WI38 (cell line): ENCODE measurements around the gene TNKS2.

Experiments used
- H3K4me3 ChIP-seq: 2 replicates; pipeline ENCODE4 v1.5.1; 2011; ENCODE audit warnings: low read depth, mild to moderate bottlenecking, control low read depth, low read length
- TF ChIP-seq, protein P1 (sequence below): IDR thresholded peaks from 2 replicates; pipeline ENCODE4 v1.5.1; 2012; ENCODE audit warnings: low read depth, mild to moderate bottlenecking, control low read depth, low read length

Gene TNKS2

GRCh38 chr10:91776266-91776665 lies 22.0 kb upstream of the TNKS2 start:
- TF ChIP-seq, protein P1, sequence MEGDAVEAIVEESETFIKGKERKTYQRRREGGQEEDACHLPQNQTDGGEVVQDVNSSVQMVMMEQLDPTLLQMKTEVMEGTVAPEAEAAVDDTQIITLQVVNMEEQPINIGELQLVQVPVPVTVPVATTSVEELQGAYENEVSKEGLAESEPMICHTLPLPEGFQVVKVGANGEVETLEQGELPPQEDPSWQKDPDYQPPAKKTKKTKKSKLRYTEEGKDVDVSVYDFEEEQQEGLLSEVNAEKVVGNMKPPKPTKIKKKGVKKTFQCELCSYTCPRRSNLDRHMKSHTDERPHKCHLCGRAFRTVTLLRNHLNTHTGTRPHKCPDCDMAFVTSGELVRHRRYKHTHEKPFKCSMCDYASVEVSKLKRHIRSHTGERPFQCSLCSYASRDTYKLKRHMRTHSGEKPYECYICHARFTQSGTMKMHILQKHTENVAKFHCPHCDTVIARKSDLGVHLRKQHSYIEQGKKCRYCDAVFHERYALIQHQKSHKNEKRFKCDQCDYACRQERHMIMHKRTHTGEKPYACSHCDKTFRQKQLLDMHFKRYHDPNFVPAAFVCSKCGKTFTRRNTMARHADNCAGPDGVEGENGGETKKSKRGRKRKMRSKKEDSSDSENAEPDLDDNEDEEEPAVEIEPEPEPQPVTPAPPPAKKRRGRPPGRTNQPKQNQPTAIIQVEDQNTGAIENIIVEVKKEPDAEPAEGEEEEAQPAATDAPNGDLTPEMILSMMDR = no peak

GRCh38 chr10:91778485-91778884 lies 19.7 kb upstream of the TNKS2 start:
- no peak overlapping the region for H3K4me3 ChIP-seq
- TF ChIP-seq, protein P1 = no peak

More at GRCh38 chr10:91776266-91776665, 22.0 kb upstream of the TNKS2 start:
- H3K4me3 ChIP-seq = no peak overlapping the region

- H3K4me3 ChIP-seq = no peak overlapping the region
- TF ChIP-seq, protein P1 = no peak
Observed at GRCh38 chr10:91779011-91779605, 19.1 kb upstream of the TNKS2 start.

DNA sequence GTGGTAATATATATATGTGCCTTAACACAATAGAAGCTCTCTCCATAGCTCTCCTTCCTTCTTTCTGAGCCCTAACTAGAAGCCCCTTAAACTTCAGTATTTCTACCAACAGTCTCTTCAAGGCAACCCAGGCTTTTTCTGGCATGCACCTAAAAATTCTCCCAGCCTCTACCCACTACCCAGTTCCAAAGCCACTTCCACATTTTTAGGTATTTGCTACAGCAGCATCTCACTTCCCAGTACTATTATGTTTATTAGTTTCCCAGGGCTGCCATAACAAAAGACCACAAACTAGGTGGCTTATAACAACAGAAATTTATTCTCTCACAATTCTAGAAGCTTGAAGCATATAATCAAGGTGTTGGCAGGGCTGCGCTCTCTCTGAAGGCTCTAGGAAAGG lies 15.7 kb upstream of the TNKS2 start:
- H3K4me3 ChIP-seq = no peak overlapping the region
- TF ChIP-seq, protein P1 = no peak

DNA sequence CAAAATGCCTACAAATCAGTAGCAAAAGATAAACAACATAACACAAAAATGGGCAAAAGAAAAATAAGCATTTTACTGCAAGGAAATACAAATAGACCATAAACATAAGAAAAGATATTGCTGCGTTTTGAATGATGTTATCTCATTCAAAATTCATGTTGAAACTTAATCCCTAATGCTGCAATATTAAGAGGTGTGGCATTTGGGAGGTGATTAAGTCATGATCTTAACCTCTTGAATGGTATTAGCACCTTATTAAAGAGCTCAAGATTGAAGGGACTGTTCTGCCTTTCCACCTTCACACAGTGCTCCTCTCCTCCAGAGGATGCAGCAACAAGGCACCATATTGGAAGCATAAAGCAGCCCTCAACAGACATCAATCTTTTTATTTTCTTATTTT lies 12.4 kb upstream of the TNKS2 start:
- TF ChIP-seq, protein P1 = no peak
- no peak overlapping the region for H3K4me3 ChIP-seq

GRCh38 chr10:91787258-91787657 lies 11.0 kb upstream of the TNKS2 start:
- TF ChIP-seq, protein P1 = no peak
- H3K4me3 ChIP-seq = no peak overlapping the region

- H3K4me3 ChIP-seq = no peak overlapping the region
- TF ChIP-seq, protein P1 = no peak
Observed at GRCh38 chr10:91787810-91788209, 10.4 kb upstream of the TNKS2 start.
